K562 (cell line): ENCODE measurements around the gene MAPRE2. TPM values are rescaled to one million over a fixed set of nuclear protein-coding genes. Genes with fewer than 3 reads are reported as not detected.

Source experiments
- BCL6 ChIP-seq: fragments of 250-450 bp; sonication (Bioruptor Pico); IDR thresholded peaks from 2 replicates; pipeline ENCODE4 v1.4.0; 2020
- C11orf30 ChIP-seq: fragments of 450-650 bp; IDR thresholded peaks from 2 replicates; pipeline ENCODE4 v1.6.1; 2016; ENCODE audit warnings: low read depth, mild to moderate bottlenecking
- CXXC5 ChIP-seq: fragments of 250-450 bp; sonication (Bioruptor Pico); IDR thresholded peaks from 2 replicates; pipeline ENCODE4 v1.8.0; 2022; ENCODE audit warnings: inconsistent platforms, mild to moderate bottlenecking, moderate library complexity
- ESRRB ChIP-seq: fragments of 250-450 bp; sonication (Bioruptor Pico); IDR thresholded peaks from 2 replicates; pipeline ENCODE4 v1.5.0; 2020; ENCODE audit warnings: mild to moderate bottlenecking, moderate library complexity, borderline replicate concordance
- FOSL1 ChIP-seq: fragments of 200-800 bp; sonication (Bioruptor generic); conservative IDR thresholded peaks from 2 replicates; pipeline ENCODE4 v1.6.1; 2016; ENCODE audit warnings: missing genetic modification characterization, missing compliant biosample characterization
- GATAD2B ChIP-seq: fragments of 450-650 bp; IDR thresholded peaks from 2 replicates; pipeline ENCODE4 v1.6.1; 2017; ENCODE audit warnings: mild to moderate bottlenecking, borderline replicate concordance
- HDGF ChIP-seq: fragments of 450-650 bp; IDR thresholded peaks from 2 replicates; pipeline ENCODE4 v1.6.1; 2016
- MTA2 ChIP-seq: fragments of 450-650 bp; IDR thresholded peaks from 2 replicates; pipeline ENCODE4 v1.6.1; 2016; ENCODE audit warnings: low read depth
- PCBP1 ChIP-seq: fragments of 200-400 bp; formaldehyde crosslinking; IDR thresholded peaks from 2 replicates; pipeline ENCODE4 v1.6.1; 2018; ENCODE audit warnings: mild to moderate bottlenecking, low read depth, low read length; ENCODE audit not compliant: poor library complexity, severe bottlenecking
- POLR2AphosphoS5 ChIP-seq: IDR thresholded peaks from 2 replicates; pipeline ENCODE4 v1.6.1; 2011; ENCODE audit warnings: mild to moderate bottlenecking, low read depth, low read length, moderate library complexity; ENCODE audit not compliant: control insufficient read depth, insufficient read depth
- POLR2H ChIP-seq: IDR thresholded peaks from 2 replicates; pipeline ENCODE4 v1.6.1; 2016; ENCODE audit warnings: missing genetic modification characterization, low read depth, mild to moderate bottlenecking, control low read depth, missing compliant biosample characterization, moderate library complexity
- ZNF134 ChIP-seq: fragments of 250-450 bp; sonication (Bioruptor Pico); conservative IDR thresholded peaks from 2 replicates; pipeline ENCODE4 v1.4.0; 2020
- ZNF23 ChIP-seq: fragments of 250-450 bp; sonication (Bioruptor Pico); IDR thresholded peaks from 2 replicates; pipeline ENCODE4 v1.4.0; 2020; ENCODE audit warnings: mild to moderate bottlenecking
- ZNF274 ChIP-seq: IDR thresholded peaks from 2 replicates; pipeline ENCODE4 v1.6.1; 2011; ENCODE audit warnings: low read depth, mild to moderate bottlenecking, low read length, moderate library complexity, borderline replicate concordance
- ZNF347 ChIP-seq: fragments of 450-650 bp; formaldehyde crosslinking; IDR thresholded peaks from 2 replicates; pipeline ENCODE4 v1.4.0; 2020; ENCODE audit warnings: low read depth, mild to moderate bottlenecking, moderate library complexity
- polyA plus RNA-seq, 8 experiments: library from polyadenylated mRNA; depleted of rRNA in 4 of 8; stranded (reverse) in 5 of 8; unstranded in 3 of 8; fragments of >200 nt; fragmentation: Nextera tagmentation in 2 of 8; fragmentation: Illumina TruSeq in 1 of 8; extraction: Ambion mirVana in 2 of 8; extraction: Trizol in 1 of 8; gene quantifications; 2 replicates each; pipeline versions ENCODE4 v1.2.1 to v1.2.3, GENCODE V29; 2011 to 2014; ENCODE audit warnings: inconsistent platforms in 1 of 8, missing spikeins in 1 of 8
- total RNA-seq, 7 experiments: library from RNA; depleted of rRNA in 6 of 7; stranded (reverse); fragments of >200 nt in 6 of 7; fragmentation: Illumina TruSeq in 2 of 7; extraction: Trizol in 2 of 7; gene quantifications; 2 replicates each; pipeline versions ENCODE4 v1.2.1 to v1.2.3, GENCODE V29; 2011 to 2021; ENCODE audit warnings: low replicate concordance in 1 of 7
- TF ChIP-seq, protein P1 (sequence below): IDR thresholded peaks from 2 replicates; pipeline ENCODE4 v1.6.1; 2016; ENCODE audit warnings: missing genetic modification characterization, missing compliant biosample characterization
- TF ChIP-seq, protein P2 (sequence below): sonication (generic); formaldehyde crosslinking; IDR thresholded peaks from 2 replicates; pipeline ENCODE4 v1.4.0; 2020; ENCODE audit warnings: mild to moderate bottlenecking, missing genetic modification reagents
- TF ChIP-seq, protein P3 (sequence below): sonication (generic); formaldehyde crosslinking; IDR thresholded peaks from 2 replicates; pipeline ENCODE4 v1.8.1; 2022; ENCODE audit warnings: missing genetic modification reagents
- TF ChIP-seq, protein P4 (sequence below): fragments of 250-450 bp; sonication (Bioruptor Pico); IDR thresholded peaks from 2 replicates; pipeline ENCODE4 v1.8.0; 2021; ENCODE audit warnings: mild to moderate bottlenecking, moderate library complexity
- TF ChIP-seq, protein P5 (sequence below): fragments of 450-650 bp; IDR thresholded peaks from 2 replicates; pipeline ENCODE4 v1.7.1; 2018; ENCODE audit warnings: mild to moderate bottlenecking, low read depth; ENCODE audit not compliant: partially characterized antibody

Gene MAPRE2
- total and polyA plus RNA-seq, 9 of the 15 experiments (the other 6 are each of a cell fraction or from before 2014, with no cell fraction given), result 32.3 to 70.7 (median 40.7) TPM

DNA sequence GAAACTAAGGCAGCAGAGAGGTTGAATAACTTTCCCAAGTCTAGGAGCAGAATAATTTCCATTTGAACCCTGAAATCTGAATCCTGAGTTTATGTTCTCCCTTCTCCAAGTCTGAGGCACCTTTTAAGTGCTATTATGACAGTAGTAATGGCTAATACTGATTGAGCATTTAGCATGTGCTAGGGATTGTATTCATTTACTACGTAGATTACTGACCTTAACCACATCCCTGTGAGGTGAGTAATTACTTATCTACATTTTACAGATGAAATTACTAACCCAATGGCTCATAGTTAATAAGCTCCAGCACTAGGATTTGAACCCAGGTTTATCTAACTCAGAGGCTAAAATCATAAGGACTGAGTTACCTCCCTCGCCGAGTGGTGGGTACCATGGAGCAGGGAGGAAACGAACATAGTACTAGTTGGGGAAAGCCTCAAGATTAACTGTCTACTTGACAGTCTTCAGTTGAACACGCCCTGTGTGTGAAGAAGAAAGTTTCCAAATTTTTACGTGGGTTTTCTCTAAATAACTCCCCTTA, 93.0 kb downstream of the MAPRE2 start (continued):
- TF ChIP-seq GATAD2B, result no peak
- TF ChIP-seq ZNF274, result no peak
- TF ChIP-seq ZNF347 (CRISPR knock-in tag), result no peak
- no peak for TF ChIP-seq POLR2H (tag)
- TF ChIP-seq PCBP1, result no peak
- no peak for TF ChIP-seq ESRRB (CRISPR knock-in tag)
- 0 out of 2 replicates have a peak, but pooled peaks have one; percentile 28 for TF ChIP-seq ZNF134 (CRISPR knock-in tag)
- TF ChIP-seq, protein P1, sequence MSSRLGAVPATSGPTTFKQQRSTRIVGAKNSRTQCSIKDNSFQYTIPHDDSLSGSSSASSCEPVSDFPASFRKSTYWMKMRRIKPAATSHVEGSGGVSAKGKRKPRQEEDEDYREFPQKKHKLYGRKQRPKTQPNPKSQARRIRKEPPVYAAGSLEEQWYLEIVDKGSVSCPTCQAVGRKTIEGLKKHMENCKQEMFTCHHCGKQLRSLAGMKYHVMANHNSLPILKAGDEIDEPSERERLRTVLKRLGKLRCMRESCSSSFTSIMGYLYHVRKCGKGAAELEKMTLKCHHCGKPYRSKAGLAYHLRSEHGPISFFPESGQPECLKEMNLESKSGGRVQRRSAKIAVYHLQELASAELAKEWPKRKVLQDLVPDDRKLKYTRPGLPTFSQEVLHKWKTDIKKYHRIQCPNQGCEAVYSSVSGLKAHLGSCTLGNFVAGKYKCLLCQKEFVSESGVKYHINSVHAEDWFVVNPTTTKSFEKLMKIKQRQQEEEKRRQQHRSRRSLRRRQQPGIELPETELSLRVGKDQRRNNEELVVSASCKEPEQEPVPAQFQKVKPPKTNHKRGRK (tag), result no peak
- TF ChIP-seq MTA2, result no peak
- TF ChIP-seq, protein P2, sequence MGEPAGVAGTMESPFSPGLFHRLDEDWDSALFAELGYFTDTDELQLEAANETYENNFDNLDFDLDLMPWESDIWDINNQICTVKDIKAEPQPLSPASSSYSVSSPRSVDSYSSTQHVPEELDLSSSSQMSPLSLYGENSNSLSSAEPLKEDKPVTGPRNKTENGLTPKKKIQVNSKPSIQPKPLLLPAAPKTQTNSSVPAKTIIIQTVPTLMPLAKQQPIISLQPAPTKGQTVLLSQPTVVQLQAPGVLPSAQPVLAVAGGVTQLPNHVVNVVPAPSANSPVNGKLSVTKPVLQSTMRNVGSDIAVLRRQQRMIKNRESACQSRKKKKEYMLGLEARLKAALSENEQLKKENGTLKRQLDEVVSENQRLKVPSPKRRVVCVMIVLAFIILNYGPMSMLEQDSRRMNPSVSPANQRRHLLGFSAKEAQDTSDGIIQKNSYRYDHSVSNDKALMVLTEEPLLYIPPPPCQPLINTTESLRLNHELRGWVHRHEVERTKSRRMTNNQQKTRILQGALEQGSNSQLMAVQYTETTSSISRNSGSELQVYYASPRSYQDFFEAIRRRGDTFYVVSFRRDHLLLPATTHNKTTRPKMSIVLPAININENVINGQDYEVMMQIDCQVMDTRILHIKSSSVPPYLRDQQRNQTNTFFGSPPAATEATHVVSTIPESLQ (CRISPR knock-in tag), result no peak
- no peak for TF ChIP-seq C11orf30
- TF ChIP-seq HDGF, result no peak
- TF ChIP-seq, protein P3, sequence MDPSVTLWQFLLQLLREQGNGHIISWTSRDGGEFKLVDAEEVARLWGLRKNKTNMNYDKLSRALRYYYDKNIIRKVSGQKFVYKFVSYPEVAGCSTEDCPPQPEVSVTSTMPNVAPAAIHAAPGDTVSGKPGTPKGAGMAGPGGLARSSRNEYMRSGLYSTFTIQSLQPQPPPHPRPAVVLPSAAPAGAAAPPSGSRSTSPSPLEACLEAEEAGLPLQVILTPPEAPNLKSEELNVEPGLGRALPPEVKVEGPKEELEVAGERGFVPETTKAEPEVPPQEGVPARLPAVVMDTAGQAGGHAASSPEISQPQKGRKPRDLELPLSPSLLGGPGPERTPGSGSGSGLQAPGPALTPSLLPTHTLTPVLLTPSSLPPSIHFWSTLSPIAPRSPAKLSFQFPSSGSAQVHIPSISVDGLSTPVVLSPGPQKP, result no peak
- TF ChIP-seq CXXC5 (CRISPR knock-in tag), result peak; percentile 8; the same call in 1 of the 2 replicates
- peak; percentile 89 for TF ChIP-seq FOSL1
- TF ChIP-seq, protein P4, sequence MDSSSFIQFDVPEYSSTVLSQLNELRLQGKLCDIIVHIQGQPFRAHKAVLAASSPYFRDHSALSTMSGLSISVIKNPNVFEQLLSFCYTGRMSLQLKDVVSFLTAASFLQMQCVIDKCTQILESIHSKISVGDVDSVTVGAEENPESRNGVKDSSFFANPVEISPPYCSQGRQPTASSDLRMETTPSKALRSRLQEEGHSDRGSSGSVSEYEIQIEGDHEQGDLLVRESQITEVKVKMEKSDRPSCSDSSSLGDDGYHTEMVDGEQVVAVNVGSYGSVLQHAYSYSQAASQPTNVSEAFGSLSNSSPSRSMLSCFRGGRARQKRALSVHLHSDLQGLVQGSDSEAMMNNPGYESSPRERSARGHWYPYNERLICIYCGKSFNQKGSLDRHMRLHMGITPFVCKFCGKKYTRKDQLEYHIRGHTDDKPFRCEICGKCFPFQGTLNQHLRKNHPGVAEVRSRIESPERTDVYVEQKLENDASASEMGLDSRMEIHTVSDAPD (CRISPR knock-in tag), result no peak
- TF ChIP-seq POLR2AphosphoS5, result no peak
- TF ChIP-seq, protein P5, sequence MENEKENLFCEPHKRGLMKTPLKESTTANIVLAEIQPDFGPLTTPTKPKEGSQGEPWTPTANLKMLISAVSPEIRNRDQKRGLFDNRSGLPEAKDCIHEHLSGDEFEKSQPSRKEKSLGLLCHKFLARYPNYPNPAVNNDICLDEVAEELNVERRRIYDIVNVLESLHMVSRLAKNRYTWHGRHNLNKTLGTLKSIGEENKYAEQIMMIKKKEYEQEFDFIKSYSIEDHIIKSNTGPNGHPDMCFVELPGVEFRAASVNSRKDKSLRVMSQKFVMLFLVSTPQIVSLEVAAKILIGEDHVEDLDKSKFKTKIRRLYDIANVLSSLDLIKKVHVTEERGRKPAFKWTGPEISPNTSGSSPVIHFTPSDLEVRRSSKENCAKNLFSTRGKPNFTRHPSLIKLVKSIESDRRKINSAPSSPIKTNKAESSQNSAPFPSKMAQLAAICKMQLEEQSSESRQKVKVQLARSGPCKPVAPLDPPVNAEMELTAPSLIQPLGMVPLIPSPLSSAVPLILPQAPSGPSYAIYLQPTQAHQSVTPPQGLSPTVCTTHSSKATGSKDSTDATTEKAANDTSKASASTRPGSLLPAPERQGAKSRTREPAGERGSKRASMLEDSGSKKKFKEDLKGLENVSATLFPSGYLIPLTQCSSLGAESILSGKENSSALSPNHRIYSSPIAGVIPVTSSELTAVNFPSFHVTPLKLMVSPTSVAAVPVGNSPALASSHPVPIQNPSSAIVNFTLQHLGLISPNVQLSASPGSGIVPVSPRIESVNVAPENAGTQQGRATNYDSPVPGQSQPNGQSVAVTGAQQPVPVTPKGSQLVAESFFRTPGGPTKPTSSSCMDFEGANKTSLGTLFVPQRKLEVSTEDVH, result no peak
- TF ChIP-seq BCL6 (CRISPR knock-in tag), result no peak
- TF ChIP-seq ZNF23 (CRISPR knock-in tag), result no peak
